Liver (tissue), 9 donors: Measurements from ENCODE around the gene PRDM5. TPM values are rescaled to one million over a fixed set of nuclear protein-coding genes. Genes with fewer than 3 reads are reported as not detected.

Source experiments
- DNase-seq: peaks from one replicate; pipeline ENCODE4 v3.0.0-alpha.2; 2017; ENCODE audit warnings: low spot score
- H3K27ac ChIP-seq, 2 donors: one replicate each; pipeline ENCODE4 v1.7.0; 2013; ENCODE audit warnings: inconsistent platforms in 2 of 2, low read length in 2 of 2, control low read depth in 1 of 2, low read depth in 1 of 2, mild to moderate bottlenecking in 1 of 2
- H3K27me3 ChIP-seq, 4 donors: one replicate each; pipeline versions ENCODE4 v1.6.1 to v1.7.0; 2013; ENCODE audit warnings: low read length in 3 of 4, inconsistent platforms in 1 of 4, mild to moderate bottlenecking in 1 of 4, moderate library complexity in 1 of 4; ENCODE audit not compliant: control insufficient read depth in 4 of 4, insufficient read depth in 4 of 4
- H3K36me3 ChIP-seq, 4 donors: one replicate each; pipeline versions ENCODE4 v1.6.1 to v1.7.0; 2013; ENCODE audit warnings: low read length in 3 of 4, mild to moderate bottlenecking in 3 of 4, low read depth in 1 of 4, moderate library complexity in 1 of 4; ENCODE audit not compliant: control insufficient read depth in 4 of 4, insufficient read depth in 3 of 4
- H3K4me1 ChIP-seq, 4 donors: one replicate each; pipeline versions ENCODE4 v1.6.1 to v1.7.0; 2013; ENCODE audit warnings: low read length in 3 of 4, mild to moderate bottlenecking in 3 of 4, moderate library complexity in 1 of 4; ENCODE audit not compliant: control insufficient read depth in 4 of 4, insufficient read depth in 4 of 4
- H3K4me3 ChIP-seq, 3 donors: one replicate each; pipeline versions ENCODE4 v1.6.1 to v1.7.0; 2013; ENCODE audit warnings: low read length in 3 of 3, control low read depth in 1 of 3, low read depth in 1 of 3, mild to moderate bottlenecking in 1 of 3
- H3K9ac ChIP-seq, 2 donors: one replicate each; pipeline ENCODE4 v1.7.0; 2013; ENCODE audit warnings: low read length in 2 of 2, mild to moderate bottlenecking in 2 of 2, moderate library complexity in 2 of 2, control low read depth in 1 of 2, low read depth in 1 of 2
- H3K9me3 ChIP-seq, 4 donors: one replicate each; pipeline versions ENCODE4 v1.6.1 to v1.7.0; 2013; ENCODE audit warnings: low read length in 3 of 4; ENCODE audit not compliant: control insufficient read depth in 4 of 4
- EGR1 ChIP-seq, 2 donors: IDR thresholded peaks; 2 replicates each; pipeline ENCODE4 v1.6.1; 2016 to 2018; ENCODE audit warnings: antibody characterized with exemption in 2 of 2, low read depth in 2 of 2
- FOXA1 ChIP-seq: IDR thresholded peaks from 2 replicates; pipeline ENCODE4 v1.6.1; 2016; ENCODE audit warnings: antibody characterized with exemption
- FOXA2 ChIP-seq: IDR thresholded peaks from 2 replicates; pipeline ENCODE4 v1.6.1; 2016; ENCODE audit warnings: antibody characterized with exemption
- GABPA ChIP-seq, 2 donors: IDR thresholded peaks in 1 of 2; conservative IDR thresholded peaks in 1 of 2; 2 replicates each; pipeline ENCODE4 v1.6.1; 2016; ENCODE audit warnings: antibody characterized with exemption in 2 of 2, mild to moderate bottlenecking in 1 of 2, moderate library complexity in 1 of 2
- HNF4A ChIP-seq, 2 donors: conservative IDR thresholded peaks; 2 replicates each; pipeline ENCODE4 v1.6.1; 2016; ENCODE audit warnings: antibody characterized with exemption in 2 of 2, mild to moderate bottlenecking in 2 of 2
- HNF4G ChIP-seq: IDR thresholded peaks from 2 replicates; pipeline ENCODE4 v1.6.1; 2016; ENCODE audit warnings: antibody characterized with exemption
- JUND ChIP-seq, 2 donors: IDR thresholded peaks; 2 replicates each; pipeline ENCODE4 v1.6.1; 2016; ENCODE audit warnings: antibody characterized with exemption in 2 of 2
- NR2F2 ChIP-seq: IDR thresholded peaks from 2 replicates; pipeline ENCODE4 v1.6.1; 2016; ENCODE audit warnings: antibody characterized with exemption
- RAD21 ChIP-seq, 2 donors: IDR thresholded peaks; 2 replicates each; pipeline ENCODE4 v1.6.1; 2016; ENCODE audit warnings: antibody characterized with exemption in 2 of 2, mild to moderate bottlenecking in 2 of 2
- RXRA ChIP-seq, 2 donors: IDR thresholded peaks; 2 replicates each; pipeline ENCODE4 v1.6.1; 2017 to 2018; ENCODE audit warnings: antibody characterized with exemption in 2 of 2, mild to moderate bottlenecking in 1 of 2
- SP1 ChIP-seq: IDR thresholded peaks from 2 replicates; pipeline ENCODE4 v1.6.1; 2018; ENCODE audit warnings: antibody characterized with exemption, mild to moderate bottlenecking
- TAF1 ChIP-seq: conservative IDR thresholded peaks from 2 replicates; pipeline ENCODE4 v1.6.1; 2016; ENCODE audit warnings: antibody characterized with exemption, mild to moderate bottlenecking
- YY1 ChIP-seq: IDR thresholded peaks from 2 replicates; pipeline ENCODE4 v1.6.1; 2016; ENCODE audit warnings: antibody characterized with exemption, mild to moderate bottlenecking
- WGBS: extraction: QIAGEN DNeasy Blood & Tissue Kit; methylation state at CpG from one replicate; pipeline ENCODE4 v1.1.7; 2013; 5-methylcytosine and 5-hydroxymethylcytosine counted together
- polyA plus RNA-seq, 2 donors: library from polyadenylated mRNA; stranded (reverse) in 1 of 2; unstranded in 1 of 2; fragments of 200-250 nt in 1 of 2; fragments of >200 nt in 1 of 2; fragmentation: Nextera tagmentation in 1 of 2; extraction: Ambion mirVana in 1 of 2; gene quantifications; one replicate each; pipeline versions ENCODE4 v1.2.1 to v1.2.3, GENCODE V29; 2013 to 2015
- total RNA-seq, 2 donors: library from RNA; depleted of rRNA; stranded (reverse); fragments of >200 nt; gene quantifications; one replicate each; pipeline ENCODE4 v1.2.3, GENCODE V29; 2014
- TF ChIP-seq, protein P1 (sequence below): IDR thresholded peaks from 2 replicates; pipeline ENCODE4 v1.6.1; 2016; ENCODE audit warnings: antibody characterized with exemption
- TF ChIP-seq, protein P2 (sequence below): IDR thresholded peaks from 2 replicates; pipeline ENCODE4 v1.6.1; 2016; ENCODE audit warnings: antibody characterized with exemption
- TF ChIP-seq, protein P3 (sequence below): fragments of 150-350 bp; IDR thresholded peaks from 2 replicates; pipeline ENCODE4 v1.5.1; 2017; ENCODE audit warnings: improper control_type of control experiment, low read depth, low read length; ENCODE audit not compliant: missing input control
- TF ChIP-seq, protein P4 (sequence below): IDR thresholded peaks from 2 replicates; pipeline ENCODE4 v1.6.1; 2016; ENCODE audit warnings: antibody characterized with exemption
- TF ChIP-seq, protein P5 (sequence below): IDR thresholded peaks from 2 replicates; pipeline ENCODE4 v1.6.1; 2016; ENCODE audit warnings: antibody characterized with exemption, mild to moderate bottlenecking
- donor health status: healthy.
- donor health status: healthy.
- donor health status: healthy.
- donor health status: healthy.
- donor health status: healthy.

PRDM5 gene
- total and polyA plus RNA-seq, 4 donors: 0.17 to 4.0 (median 1.1) TPM

DNA sequence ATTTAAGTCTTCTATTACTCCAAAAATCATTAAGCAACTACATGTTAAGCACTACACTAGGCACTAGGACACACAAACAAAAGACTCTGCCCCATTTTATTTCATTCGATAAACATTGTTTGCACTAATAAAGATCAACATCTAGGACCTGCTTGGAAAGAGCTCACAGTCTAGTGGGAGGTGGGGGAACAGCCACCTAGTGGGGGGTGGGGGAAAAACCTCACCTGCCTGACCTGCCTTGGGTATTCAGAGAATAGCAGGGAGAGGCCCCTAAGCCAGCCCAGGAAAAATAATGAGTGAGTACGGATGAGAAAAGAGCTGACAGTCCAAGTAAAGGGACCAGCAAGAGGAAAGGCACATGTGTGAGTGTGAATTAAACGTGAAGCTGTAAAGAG, 52.2 kb downstream of the PRDM5 start:
- Histone ChIP-seq H3K27ac (no peak overlapping the region), H3K4me3 (no peak overlapping the region), H3K9me3 (no peaks in the 10 kb centered on the region), H3K9ac (no peak overlapping the region), H3K4me1 (no peaks in the 10 kb centered on the region), H3K36me3 (no peaks in the 10 kb centered on the region), H3K27me3 (peaks cover 0 to 3% (median 0%) of the 10 kb centered on the region in 4 donors)
- no peak for DNase-seq
- 71% methylated on average over 3 of the region's 3 CpGs for WGBS
- TF ChIP-seq, protein P1, sequence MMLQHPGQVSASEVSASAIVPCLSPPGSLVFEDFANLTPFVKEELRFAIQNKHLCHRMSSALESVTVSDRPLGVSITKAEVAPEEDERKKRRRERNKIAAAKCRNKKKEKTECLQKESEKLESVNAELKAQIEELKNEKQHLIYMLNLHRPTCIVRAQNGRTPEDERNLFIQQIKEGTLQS: no peak
- TF ChIP-seq JUND (IDR thresholded peaks at IDR 0.05) (no peak), HNF4G (no peak), FOXA2 (no peak), TAF1 (no peak), HNF4A (conservative IDR thresholded peaks at IDR 0.05) (no peak), GABPA (IDR thresholded peaks at IDR 0.05 in 1 of 2, conservative IDR thresholded peaks at IDR 0.05 in 1 of 2) (no peak), SP1 (no peak), EGR1 (IDR thresholded peaks at IDR 0.05; ENCODE audit: low read depth in 2 of 2) (no peak), YY1 (no peak), RXRA (IDR thresholded peaks at IDR 0.05) (no peak), NR2F2 (no peak), RAD21 (IDR thresholded peaks at IDR 0.05) (no peak), FOXA1 (no peak)
- TF ChIP-seq, protein P2, sequence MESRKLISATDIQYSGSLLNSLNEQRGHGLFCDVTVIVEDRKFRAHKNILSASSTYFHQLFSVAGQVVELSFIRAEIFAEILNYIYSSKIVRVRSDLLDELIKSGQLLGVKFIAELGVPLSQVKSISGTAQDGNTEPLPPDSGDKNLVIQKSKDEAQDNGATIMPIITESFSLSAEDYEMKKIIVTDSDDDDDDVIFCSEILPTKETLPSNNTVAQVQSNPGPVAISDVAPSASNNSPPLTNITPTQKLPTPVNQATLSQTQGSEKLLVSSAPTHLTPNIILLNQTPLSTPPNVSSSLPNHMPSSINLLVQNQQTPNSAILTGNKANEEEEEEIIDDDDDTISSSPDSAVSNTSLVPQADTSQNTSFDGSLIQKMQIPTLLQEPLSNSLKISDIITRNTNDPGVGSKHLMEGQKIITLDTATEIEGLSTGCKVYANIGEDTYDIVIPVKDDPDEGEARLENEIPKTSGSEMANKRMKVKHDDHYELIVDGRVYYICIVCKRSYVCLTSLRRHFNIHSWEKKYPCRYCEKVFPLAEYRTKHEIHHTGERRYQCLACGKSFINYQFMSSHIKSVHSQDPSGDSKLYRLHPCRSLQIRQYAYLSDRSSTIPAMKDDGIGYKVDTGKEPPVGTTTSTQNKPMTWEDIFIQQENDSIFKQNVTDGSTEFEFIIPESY: no peak
- TF ChIP-seq, protein P3, sequence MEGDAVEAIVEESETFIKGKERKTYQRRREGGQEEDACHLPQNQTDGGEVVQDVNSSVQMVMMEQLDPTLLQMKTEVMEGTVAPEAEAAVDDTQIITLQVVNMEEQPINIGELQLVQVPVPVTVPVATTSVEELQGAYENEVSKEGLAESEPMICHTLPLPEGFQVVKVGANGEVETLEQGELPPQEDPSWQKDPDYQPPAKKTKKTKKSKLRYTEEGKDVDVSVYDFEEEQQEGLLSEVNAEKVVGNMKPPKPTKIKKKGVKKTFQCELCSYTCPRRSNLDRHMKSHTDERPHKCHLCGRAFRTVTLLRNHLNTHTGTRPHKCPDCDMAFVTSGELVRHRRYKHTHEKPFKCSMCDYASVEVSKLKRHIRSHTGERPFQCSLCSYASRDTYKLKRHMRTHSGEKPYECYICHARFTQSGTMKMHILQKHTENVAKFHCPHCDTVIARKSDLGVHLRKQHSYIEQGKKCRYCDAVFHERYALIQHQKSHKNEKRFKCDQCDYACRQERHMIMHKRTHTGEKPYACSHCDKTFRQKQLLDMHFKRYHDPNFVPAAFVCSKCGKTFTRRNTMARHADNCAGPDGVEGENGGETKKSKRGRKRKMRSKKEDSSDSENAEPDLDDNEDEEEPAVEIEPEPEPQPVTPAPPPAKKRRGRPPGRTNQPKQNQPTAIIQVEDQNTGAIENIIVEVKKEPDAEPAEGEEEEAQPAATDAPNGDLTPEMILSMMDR: no peak
- TF ChIP-seq, protein P4, sequence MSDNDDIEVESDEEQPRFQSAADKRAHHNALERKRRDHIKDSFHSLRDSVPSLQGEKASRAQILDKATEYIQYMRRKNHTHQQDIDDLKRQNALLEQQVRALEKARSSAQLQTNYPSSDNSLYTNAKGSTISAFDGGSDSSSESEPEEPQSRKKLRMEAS: no peak

DNA sequence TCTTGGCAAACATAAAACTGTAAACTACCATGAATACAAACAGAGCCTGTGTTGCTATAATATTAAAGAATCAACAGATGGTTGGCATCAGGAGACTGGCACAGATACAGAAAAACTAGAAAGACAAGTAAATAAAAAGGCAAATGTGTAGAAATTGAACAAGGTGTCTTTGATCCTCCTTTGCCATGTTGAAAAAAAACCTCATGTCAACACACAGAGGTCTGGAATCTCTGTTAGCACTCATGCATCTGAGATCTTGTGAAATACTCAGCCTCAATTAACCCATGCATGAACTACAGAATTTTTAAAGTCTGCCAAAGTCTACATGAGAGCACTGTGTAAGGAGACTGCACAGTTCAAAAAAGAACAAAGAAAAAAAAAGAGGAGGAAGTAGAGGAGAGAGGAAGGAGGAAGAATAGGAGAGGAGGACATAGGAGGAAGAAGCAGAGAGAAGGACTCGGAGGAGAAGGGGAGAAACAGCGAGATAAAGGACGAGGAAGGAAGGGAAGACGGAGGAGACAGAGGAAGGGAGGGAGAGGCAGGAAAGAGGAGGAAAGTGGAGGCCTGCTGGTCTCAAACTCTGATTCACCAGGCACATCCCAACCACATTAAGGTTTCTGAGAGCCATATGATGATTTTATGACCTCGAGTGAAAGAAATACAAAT, 52.8 kb downstream of the PRDM5 start:
- Histone ChIP-seq H3K4me1 (no peaks in the 10 kb centered on the region), H3K27me3 (peaks cover 0 to 3% (median 0%) of the 10 kb centered on the region in 4 donors), H3K36me3 (no peaks in the 10 kb centered on the region), H3K4me3 (no peak overlapping the region), H3K27ac (no peak overlapping the region), H3K9me3 (no peaks in the 10 kb centered on the region), H3K9ac (no peak overlapping the region)
- no peak for DNase-seq
- no peak for TF ChIP-seq EGR1 (IDR thresholded peaks at IDR 0.05; ENCODE audit: low read depth in 2 of 2)
- TF ChIP-seq HNF4A (conservative IDR thresholded peaks at IDR 0.05): no peak
- TF ChIP-seq FOXA2: no peak
- TF ChIP-seq, protein P5, sequence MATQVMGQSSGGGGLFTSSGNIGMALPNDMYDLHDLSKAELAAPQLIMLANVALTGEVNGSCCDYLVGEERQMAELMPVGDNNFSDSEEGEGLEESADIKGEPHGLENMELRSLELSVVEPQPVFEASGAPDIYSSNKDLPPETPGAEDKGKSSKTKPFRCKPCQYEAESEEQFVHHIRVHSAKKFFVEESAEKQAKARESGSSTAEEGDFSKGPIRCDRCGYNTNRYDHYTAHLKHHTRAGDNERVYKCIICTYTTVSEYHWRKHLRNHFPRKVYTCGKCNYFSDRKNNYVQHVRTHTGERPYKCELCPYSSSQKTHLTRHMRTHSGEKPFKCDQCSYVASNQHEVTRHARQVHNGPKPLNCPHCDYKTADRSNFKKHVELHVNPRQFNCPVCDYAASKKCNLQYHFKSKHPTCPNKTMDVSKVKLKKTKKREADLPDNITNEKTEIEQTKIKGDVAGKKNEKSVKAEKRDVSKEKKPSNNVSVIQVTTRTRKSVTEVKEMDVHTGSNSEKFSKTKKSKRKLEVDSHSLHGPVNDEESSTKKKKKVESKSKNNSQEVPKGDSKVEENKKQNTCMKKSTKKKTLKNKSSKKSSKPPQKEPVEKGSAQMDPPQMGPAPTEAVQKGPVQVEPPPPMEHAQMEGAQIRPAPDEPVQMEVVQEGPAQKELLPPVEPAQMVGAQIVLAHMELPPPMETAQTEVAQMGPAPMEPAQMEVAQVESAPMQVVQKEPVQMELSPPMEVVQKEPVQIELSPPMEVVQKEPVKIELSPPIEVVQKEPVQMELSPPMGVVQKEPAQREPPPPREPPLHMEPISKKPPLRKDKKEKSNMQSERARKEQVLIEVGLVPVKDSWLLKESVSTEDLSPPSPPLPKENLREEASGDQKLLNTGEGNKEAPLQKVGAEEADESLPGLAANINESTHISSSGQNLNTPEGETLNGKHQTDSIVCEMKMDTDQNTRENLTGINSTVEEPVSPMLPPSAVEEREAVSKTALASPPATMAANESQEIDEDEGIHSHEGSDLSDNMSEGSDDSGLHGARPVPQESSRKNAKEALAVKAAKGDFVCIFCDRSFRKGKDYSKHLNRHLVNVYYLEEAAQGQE: no peak
- TF ChIP-seq, protein P4: no peak
- TF ChIP-seq, protein P1: no peak
- no peak for TF ChIP-seq NR2F2
- no peak for TF ChIP-seq SP1
- no peak for TF ChIP-seq FOXA1
- TF ChIP-seq TAF1: no peak
- no peak for TF ChIP-seq RXRA (IDR thresholded peaks at IDR 0.05)
- no peak for TF ChIP-seq JUND (IDR thresholded peaks at IDR 0.05)
- no peak for TF ChIP-seq YY1
- WGBS: 68% methylated on average over 5 of the region's 5 CpGs
